GM12874 (cell line): ENCODE data around the gene TSPAN18.

Experiments
- TF ChIP-seq, protein P1 (sequence below): IDR thresholded peaks from 2 replicates; pipeline ENCODE4 v1.5.1; 2011; ENCODE audit warnings: low read depth, mild to moderate bottlenecking, control low read depth, low read length, moderate library complexity; ENCODE audit not compliant: insufficient read depth

TSPAN18 gene

DNA sequence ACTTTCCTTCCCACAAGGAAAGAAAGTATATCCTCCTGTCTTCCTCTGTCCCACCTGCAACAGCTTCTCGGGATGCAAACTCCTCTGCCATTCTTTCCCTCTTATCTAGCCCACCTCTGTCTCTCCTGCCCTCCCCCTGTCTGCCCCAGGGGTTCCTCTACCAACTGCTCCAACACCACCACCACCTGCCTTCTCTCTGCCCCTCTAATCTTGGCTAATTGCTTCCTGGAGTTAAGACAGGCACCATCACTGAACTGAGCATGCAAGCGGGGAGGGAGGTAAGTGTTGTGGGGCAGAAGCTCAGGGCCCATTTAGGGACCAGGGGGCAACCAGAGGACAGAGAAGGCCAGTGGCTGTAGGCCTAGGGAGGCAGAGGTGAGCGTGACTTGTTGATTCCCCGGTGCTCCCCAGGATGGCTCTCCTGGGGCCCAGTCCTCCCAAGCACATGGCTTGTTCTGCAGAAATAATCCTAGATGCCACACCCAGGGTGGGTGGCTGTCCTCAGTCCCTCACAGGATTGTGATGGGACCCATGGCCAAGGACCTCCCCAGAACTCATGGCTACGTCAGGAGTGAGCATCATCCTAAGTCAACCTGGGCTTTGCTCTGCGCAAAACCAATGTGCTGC is 112.8 kb downstream of the TSPAN18 start:
- TF ChIP-seq, protein P1, sequence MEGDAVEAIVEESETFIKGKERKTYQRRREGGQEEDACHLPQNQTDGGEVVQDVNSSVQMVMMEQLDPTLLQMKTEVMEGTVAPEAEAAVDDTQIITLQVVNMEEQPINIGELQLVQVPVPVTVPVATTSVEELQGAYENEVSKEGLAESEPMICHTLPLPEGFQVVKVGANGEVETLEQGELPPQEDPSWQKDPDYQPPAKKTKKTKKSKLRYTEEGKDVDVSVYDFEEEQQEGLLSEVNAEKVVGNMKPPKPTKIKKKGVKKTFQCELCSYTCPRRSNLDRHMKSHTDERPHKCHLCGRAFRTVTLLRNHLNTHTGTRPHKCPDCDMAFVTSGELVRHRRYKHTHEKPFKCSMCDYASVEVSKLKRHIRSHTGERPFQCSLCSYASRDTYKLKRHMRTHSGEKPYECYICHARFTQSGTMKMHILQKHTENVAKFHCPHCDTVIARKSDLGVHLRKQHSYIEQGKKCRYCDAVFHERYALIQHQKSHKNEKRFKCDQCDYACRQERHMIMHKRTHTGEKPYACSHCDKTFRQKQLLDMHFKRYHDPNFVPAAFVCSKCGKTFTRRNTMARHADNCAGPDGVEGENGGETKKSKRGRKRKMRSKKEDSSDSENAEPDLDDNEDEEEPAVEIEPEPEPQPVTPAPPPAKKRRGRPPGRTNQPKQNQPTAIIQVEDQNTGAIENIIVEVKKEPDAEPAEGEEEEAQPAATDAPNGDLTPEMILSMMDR, result no peak

DNA sequence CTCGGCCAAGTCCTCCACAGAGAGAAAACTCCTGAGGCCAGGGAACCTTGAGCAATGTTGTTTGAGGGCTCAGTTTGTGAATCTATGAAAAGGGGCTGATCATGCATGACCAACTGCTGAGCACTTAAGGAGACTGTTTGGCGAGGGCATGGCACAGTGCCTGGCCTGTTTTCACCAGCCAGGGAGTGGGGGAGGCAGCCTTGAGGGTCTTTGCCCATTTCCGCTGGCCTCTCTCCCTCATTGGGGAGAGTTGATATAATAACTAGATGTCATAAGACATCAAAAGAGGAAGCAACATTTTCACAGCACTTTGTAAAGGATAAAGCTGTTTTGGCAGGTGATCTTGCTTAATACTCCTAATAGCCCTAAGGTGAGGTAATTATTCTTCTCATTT is 113.3 kb downstream of the TSPAN18 start:
- TF ChIP-seq, protein P1, result no peak

DNA sequence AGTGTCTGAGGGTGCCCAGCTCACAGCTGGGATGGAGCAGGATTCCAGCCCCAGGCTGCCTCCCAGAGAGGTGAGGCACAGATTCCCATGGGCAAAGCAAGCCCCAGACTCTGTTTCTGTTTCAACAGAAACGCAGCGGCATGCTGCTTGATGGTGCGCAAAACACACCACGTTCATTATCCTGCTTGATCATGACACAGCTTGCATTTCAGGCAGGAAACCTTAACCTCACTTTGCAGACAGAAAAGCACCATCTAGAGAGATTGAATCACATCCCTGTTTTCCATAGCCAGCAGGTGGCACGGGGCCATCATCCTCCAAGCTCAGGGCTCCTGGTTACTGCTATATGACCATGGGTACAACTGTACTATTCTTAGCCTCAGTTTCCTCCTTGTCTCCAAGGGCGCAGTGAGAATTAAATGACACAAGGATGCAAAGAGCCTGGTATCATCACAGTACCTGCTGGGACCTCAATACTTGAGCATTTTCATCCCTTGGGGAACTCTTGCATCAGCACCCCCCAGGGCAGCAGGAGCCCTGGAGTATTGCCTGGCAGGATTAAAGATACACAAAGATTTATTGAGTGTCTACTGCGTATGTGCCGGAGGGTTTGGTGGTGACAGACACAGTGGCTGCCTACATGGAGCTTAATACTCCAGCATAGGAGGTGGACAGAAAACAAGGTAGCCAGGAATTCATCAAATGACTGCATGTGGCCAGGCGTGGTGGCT is 113.9 kb downstream of the TSPAN18 start:
- TF ChIP-seq, protein P1, result no peak

DNA sequence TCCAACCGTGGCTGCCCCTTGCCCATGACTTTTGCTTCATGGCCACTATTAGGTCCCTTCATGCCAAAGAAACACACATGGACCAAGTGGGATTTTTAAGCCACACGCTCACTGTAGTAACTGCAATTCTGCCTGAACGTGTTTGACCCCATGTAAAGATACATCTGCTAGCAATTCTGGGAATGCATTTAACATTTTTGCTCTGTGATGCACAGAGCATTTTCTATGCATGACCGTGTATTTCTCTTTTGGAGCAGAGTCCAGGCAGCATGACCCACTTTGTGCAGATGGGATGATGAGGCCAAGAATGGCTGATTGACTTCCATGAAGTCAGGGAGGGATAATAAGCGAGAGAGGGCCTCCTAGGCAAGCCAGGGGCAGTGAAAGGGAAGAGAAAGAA is 115.5 kb downstream of the TSPAN18 start:
- TF ChIP-seq, protein P1, result no peak

DNA sequence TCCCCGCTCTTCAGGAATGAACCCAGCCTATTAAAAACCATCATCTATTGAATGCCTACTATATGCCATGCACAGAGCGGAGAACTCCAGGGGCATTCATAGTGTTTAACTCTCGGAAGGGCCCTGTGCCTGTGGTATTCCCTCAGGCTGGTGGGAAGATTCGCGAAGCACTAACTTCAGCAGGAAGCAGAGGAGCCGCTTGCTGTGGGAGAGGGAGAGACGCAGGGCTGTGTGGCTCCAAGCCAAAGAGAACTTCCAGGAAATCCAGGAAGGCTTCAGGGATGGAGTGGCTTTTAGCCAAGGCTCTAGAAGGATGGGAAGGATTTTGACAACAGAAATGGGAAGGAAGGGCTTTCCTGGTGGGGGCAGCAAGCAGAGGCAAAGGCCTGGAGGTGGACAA is 120.1 kb downstream of the TSPAN18 start:
- TF ChIP-seq, protein P1, result no peak

DNA sequence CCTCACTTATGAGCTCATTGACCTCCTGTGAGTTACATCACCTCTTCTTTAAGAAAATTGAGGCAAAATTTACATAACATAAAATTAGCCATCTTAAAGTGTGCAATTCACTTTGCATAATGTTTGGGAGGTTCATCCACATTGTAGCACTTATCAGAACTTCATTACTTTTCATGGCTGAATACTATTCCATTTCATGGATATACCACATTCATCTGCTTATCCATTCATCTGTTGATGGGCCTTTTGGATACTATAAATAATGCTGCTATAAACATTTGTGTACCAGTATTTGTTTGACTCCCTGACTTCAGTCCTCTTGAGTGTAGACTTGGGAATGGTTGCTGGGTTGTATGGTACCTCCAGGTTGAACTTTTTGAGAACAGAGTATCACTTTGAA is 120.6 kb downstream of the TSPAN18 start:
- TF ChIP-seq, protein P1, result no peak

DNA sequence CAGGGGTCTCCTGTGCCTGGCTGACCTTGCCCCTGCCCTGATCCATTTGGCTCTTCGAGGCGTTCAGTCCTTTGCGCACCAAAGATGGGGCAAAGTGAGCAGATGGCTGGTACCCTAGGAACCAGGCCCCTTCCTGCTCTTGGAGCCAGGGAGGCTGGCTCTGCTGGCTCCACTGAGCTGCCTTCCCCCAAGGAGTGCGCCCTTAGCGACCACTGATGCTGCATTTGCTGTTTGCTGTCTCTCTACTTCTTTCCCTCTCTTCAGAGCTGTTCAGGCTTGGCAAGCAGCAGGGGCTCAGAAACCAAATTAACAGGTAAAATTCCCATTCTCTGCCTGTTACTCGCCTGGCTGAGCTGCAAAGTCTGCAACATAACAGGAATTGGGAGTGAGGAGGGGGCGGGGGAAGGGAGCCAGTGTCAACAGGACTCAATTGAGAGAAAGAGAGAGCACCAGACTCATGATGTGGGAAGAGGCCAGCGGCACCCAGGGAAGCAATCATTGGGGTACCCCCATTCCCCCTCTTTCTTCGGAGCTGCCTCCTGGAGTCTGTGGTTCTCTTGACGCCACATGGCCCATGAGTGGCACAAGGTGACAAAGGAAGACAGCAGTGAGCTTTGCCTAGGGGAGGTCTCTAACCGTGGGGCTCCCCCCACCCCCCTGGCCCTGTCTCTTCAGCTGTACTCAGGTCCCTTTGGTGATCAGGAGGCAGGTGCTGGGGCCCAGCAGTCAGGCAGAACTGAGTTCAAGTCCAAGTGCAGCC is 121.6 kb downstream of the TSPAN18 start:
- TF ChIP-seq, protein P1, result no peak
